Activated CD4-positive, CD25-positive, alpha-beta regulatory T cell (primary cell): ENCODE measurements around the gene EYA2.

Experiments used
- DNase-seq, 4 experiments: peaks; one replicate each; lab custom pipeline; 2025; lab: John Stamatoyannopoulos, UW

Gene EYA2

GRCh38 chr20:47066484-47067270 is 172.0 kb downstream of the EYA2 start:
- no peak for DNase-seq

DNA sequence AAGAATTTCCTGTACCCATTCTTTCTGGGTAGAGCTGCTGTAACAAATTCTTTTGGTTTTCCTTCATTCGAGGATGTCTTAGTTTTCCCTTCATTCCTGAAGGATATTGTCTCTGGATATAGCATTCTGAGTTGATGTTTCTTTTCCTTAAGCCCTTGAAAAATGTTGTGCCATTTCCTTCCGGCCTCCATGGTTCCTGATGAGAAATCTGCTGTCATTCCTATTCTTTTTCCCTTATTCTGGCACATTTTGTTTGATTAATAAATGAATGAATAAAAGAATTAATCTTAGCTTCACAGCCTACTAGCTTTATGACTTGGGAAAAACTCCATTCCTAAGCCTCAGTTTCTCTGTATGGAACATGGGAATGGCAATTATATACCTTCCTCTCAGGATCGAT is 173.1 kb downstream of the EYA2 start:
- DNase-seq, result no peak

DNA sequence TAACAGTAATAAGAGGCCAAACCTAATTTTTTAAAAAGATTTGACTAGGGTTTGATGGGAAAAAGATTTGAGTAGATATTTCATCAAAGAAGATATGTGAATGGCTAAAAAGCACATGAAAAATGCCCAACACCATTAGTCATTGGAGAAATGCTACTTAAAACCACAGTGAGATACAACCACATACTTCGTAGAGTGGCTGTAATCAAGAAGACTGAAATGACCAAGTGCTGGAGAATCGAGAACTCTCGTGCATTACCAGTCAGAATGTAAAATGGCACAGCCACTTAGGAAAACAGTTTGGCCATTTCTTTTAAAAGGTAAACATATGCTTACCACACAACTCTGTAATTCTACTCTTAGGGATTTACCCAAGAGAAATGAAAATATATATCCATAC is 175.5 kb downstream of the EYA2 start:
- DNase-seq, result no peak

DNA sequence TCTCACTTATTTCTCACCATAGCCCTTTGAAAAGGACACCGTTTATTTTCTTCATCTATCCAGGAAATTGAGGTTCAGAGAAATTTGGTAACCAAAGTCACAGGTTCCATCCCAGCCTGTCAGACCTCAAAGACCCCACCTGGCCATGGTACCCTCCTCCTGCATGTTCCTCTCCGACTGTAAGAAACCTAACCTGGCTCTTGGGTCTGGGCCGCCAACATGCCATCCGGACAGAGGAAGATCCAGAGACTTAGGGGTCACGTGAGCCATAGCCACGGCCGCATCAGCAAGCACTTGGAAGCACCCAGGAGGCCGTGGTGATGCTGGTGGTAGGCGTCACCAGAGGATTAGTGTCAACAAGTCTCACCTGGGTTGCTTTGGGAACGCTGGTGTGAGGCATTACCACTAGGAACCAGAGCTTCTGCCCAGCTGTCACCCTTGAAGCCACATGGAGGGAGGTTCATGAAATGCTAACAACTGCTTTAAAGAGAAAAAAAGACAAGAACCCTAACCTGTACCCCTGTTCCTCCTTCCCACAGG is 177.1 kb downstream of the EYA2 start:
- no peak for DNase-seq

DNA sequence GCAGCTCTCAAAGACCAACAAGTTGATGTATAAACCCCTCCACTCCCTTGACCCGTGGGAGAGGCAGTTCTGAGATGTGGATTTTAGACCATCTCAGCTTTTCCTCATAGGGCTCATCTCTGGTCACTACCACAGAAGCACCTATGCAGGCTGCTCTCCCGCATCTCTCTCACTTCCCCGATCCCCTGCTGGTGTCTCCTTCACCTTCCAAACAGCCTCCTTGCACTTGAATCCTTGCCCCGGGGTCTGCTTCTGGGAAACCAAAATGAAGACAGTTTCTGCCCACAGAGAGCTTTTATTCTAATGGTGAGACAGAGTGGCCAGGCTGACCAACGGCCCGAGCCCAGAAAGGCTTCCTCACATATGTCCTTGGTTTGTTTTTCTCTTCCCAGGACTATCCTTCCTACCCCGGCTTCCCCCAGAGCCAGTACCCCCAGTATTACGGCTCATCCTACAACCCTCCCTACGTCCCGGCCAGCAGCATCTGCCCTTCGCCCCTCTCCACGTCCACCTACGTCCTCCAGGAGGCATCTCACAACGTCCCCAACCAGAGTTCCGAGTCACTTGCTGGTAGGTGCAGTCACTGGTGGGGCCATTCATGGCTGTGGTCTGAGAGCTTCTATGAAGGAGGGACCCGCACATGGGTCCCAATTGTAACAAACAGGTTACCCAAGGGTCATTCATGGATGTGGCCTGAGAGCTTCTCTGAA is 179.3 kb downstream of the EYA2 start:
- no peak for DNase-seq

DNA sequence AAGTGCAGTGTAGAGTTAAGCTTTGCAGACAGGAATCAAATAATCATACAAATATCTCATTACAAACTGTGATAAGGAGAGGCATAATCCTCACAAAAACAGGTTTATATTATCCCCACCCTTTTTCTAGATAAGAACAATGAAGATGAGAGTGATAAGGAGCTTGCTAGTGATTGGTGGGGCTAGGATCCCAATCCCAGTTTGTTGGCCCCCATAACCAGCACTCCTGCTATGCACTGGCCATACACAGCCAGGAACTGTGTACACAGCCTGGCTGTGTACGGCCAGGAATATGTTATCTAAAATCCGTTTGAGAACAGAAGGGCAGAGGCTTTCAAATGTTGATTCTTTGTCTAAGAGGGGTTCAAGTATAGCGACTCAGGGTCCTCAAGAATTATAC is 180.6 kb downstream of the EYA2 start:
- no peak for DNase-seq

- DNase-seq, result no peak
Measured at GRCh38 chr20:47079047-47079446, 184.4 kb downstream of the EYA2 start.

DNA sequence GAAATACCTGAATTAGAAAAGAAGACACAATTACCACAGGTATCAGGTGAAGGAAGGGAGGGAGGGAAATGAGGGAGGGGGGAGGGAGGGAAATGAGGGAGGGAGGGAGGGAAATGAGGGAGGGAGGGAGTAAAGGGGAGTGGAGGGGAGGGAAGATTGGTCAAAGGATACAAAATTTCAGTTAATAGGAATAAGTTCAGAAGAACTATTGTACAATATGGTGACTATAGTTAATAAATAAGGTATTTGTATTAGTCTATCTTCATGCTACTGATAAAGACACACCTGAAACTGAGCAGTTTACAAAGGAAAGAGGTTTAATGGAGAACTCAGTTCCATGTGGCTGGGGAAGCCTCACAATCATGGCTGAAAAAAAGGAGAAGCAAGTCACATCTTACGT is 185.7 kb downstream of the EYA2 start:
- DNase-seq, result no peak

- DNase-seq, result no peak
Measured at GRCh38 chr20:47086316-47086715, 191.7 kb downstream of the EYA2 start.

GRCh38 chr20:47088335-47088734 is 193.7 kb downstream of the EYA2 start:
- DNase-seq, result no peak

DNA sequence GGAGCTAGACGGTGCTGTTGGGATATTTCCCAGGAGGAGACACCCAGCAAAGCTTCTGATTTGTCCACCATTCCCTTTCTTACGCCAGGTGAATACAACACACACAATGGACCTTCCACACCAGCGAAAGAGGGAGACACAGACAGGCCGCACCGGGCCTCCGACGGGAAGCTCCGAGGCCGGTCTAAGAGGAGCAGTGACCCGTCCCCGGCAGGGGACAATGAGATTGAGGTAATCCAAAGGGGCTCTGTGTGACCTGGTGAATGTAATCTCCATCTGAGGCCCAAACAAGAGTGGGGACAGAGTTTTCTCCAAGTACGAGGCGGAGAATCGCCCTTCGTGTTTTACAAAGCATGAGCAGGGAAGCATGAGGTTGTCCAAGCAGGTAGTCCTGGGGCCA is 194.5 kb downstream of the EYA2 start:
- no peak for DNase-seq

- no peak for DNase-seq
Measured at GRCh38 chr20:47090835-47091234, 196.2 kb downstream of the EYA2 start.

- DNase-seq, result no peak
Measured at GRCh38 chr20:47093320-47093966, 198.8 kb downstream of the EYA2 start.

DNA sequence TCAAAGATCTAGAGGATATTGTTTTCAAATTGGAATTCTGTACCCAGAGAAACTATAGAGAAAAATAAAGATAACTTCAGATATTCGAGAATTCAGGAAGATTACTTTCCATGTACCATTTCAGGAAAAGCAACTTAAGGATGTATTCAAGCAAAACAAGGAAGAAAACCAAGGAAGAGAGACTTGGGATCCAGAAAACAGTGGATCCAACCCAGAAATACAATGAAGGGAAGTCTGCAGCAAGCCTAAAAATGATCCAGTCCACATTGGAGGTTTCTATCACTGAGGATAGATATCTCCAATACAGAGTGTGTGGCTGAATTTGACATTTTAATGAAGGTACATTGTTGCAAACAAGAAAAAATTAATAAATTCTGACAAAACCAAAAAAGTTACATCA is 201.0 kb downstream of the EYA2 start:
- DNase-seq, result no peak

DNA sequence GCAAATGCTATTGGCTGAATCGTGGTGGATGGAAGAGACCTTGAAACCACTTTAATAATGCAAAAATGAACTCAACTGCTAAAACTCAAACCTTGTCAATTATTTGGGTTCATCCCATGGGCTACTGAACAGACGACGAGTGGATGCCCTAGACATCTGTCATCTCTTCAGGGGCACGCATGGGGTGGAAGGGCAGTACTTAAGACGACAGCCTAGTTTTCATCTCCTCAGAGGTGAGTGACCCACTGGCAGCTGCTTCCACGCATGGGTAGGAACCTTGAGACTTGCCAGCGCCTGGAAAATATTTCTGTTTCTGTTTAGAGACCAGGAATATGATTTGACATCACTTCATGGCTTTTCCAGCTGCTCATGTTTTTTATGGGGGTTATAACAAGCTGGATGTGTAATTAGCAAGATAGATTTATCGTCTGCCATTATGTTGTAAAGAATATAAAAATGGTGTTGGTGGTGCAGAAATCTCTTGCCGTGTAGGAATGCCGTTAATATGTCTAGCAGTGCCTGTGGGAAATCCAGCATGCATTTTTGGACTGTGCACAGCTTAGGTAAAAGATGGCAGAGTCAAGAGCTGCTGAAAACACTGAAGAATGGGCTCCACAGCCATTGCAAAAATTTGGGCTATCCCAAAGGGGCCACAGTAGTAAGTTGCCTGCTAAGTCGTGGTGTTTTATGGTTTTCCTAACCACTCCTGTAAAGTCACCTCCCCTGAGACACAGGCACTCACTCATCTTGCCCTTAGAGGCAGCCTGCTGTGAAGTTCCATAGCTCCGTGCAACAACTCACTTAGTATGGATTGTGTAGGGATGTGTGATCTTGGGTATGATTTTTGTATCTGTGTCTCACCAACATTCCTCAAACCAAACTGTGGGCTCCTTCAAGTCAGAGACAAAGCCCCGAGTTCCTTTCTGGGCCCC is 203.3 kb downstream of the EYA2 start:
- DNase-seq, result no peak

GRCh38 chr20:47099093-47099492 is 204.4 kb downstream of the EYA2 start:
- DNase-seq, result no peak

DNA sequence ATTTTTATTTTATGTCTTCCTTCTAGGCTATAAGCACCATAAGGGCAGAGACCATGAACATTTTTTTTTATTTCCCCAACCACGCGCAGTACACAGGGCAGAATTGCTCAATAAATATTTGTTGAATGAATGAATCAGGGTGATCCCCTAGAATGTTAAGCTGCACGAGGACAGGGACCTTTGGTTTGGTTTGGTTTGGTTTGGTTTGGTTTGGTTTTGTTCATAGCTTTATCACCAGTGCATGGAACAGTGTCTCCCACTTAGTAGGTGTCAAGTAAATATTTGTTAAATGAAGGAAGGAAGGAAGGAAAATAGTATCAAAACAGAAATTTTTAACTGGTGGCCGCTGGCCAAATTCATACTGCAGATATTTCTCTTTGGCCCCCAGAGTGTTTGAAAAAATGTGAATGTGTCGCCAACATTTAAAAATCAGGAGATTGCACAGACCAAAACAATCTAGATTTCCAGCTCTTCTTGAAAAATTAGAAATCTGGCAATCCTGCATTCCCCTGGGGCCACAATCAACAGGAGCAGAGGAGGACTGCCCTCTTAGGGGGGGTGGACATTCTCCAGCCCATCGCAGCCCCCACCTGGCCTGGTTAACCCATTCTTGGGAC is 205.3 kb downstream of the EYA2 start:
- no peak for DNase-seq

- DNase-seq, result no peak
Measured at GRCh38 chr20:47102629-47103028, 208.0 kb downstream of the EYA2 start.

GRCh38 chr20:47106786-47107185 is 212.1 kb downstream of the EYA2 start:
- DNase-seq, result no peak

DNA sequence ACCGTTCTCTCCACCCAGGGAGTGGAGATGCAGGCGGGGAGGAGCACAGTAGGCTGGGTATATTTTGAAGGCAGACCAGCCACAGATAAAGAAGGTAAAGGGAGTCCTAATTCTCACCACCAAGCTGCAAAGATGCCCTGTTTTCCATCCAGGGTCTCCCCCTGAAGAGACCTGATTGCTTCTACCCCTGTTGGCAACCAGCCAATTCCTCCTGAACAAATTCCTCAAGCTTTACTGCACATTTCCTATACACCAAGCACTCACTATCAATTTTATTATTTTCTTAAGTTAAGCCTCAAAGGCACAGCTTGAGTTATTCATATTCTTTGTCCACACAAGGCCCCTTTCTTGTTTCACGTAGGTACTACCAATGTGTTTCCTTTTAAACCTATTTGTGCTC is 214.4 kb downstream of the EYA2 start:
- no peak for DNase-seq

GRCh38 chr20:47110819-47111218 is 216.2 kb downstream of the EYA2 start:
- no peak for DNase-seq
